Inflammatory macrophage treated with lipopolysaccharide for 4 hours (primary cell): Measurements from ENCODE around the gene CORO1A.
"Not testable (repeated sequence)": the region's sequence is repeated elsewhere in the genome, so short reads cannot be mapped to it uniquely, and the experiment has no call there.

Experiments
- DNase-seq: peaks from one replicate; pipeline ENCODE4 v3.0.0-alpha.2; 2020

Gene CORO1A

GRCh38 chr16:30206252-30206651, 22.9 kb downstream of the CORO1A start:
- DNase-seq = not testable (repeated sequence)

- not testable (repeated sequence) for DNase-seq
Measured at GRCh38 chr16:30207063-30207704, 23.8 kb downstream of the CORO1A start.

- not testable (repeated sequence) for DNase-seq
Measured at GRCh38 chr16:30209032-30209431, 25.6 kb downstream of the CORO1A start.

- not testable (repeated sequence) for DNase-seq
Measured at GRCh38 chr16:30211414-30211813, 28.0 kb downstream of the CORO1A start.

- not testable (repeated sequence) for DNase-seq
Measured at GRCh38 chr16:30217082-30217481, 33.7 kb downstream of the CORO1A start.
